Bone marrow (tissue), 2 donors: ENCODE measurements around the gene CD33.
A peak's percentile ranks its signal among the peaks of the same experiment; 100 is the strongest.

ENCODE experiments used
- DNase-seq, 2 donors: peaks; one replicate each; lab custom pipeline; 2025; lab: John Stamatoyannopoulos, UW

Gene CD33

GRCh38 chr19:51224898-51225393 is at the start of gene CD33:
CD33 (plus strand) TSS chr19:51225080; CDS start chr19:51225119, 39 bp downstream.
- DNase-seq: peak in 1 of 2 donors; percentile 22

- DNase-seq: peak in 1 of 2 donors; percentile 16
Measured at GRCh38 chr19:51179256-51179655, 45.6 kb upstream of the CD33 start.

- DNase-seq: no peak
Measured at GRCh38 chr19:51181377-51181912, 43.4 kb upstream of the CD33 start.

GRCh38 chr19:51181913-51182419 is 42.9 kb upstream of the CD33 start:
- no peak for DNase-seq

GRCh38 chr19:51183629-51184028 is 41.3 kb upstream of the CD33 start:
- no peak for DNase-seq

- no peak for DNase-seq
Measured at GRCh38 chr19:51185069-51185867, 39.6 kb upstream of the CD33 start.

GRCh38 chr19:51185868-51186215 is 39.0 kb upstream of the CD33 start:
- DNase-seq: no peak

- DNase-seq: no peak
Measured at GRCh38 chr19:51186323-51186722, 38.6 kb upstream of the CD33 start.

GRCh38 chr19:51187395-51188226 is 37.3 kb upstream of the CD33 start:
- DNase-seq: no peak

- DNase-seq: no peak
Measured at GRCh38 chr19:51188227-51188559, 36.7 kb upstream of the CD33 start.

- DNase-seq: no peak
Measured at GRCh38 chr19:51192689-51193088, 32.2 kb upstream of the CD33 start.

- DNase-seq: no peak
Measured at GRCh38 chr19:51194527-51195315, 30.2 kb upstream of the CD33 start.

- no peak for DNase-seq
Measured at GRCh38 chr19:51195316-51195586, 29.6 kb upstream of the CD33 start.

GRCh38 chr19:51195616-51196015 is 29.3 kb upstream of the CD33 start:
- no peak for DNase-seq

- no peak for DNase-seq
Measured at GRCh38 chr19:51196181-51196580, 28.7 kb upstream of the CD33 start.

GRCh38 chr19:51198641-51199040 is 26.2 kb upstream of the CD33 start:
- no peak for DNase-seq

- no peak for DNase-seq
Measured at GRCh38 chr19:51200071-51200666, 24.7 kb upstream of the CD33 start.

- DNase-seq: no peak
Measured at GRCh38 chr19:51201712-51202111, 23.2 kb upstream of the CD33 start.

- peak in 1 of 2 donors; percentile 33 for DNase-seq
Measured at GRCh38 chr19:51203916-51204315, 21.0 kb upstream of the CD33 start.

GRCh38 chr19:51204321-51204720 is 20.6 kb upstream of the CD33 start:
- DNase-seq: no peak

GRCh38 chr19:51207747-51208146 is 17.1 kb upstream of the CD33 start:
- DNase-seq: no peak
